GM18861 (cell line): Measurements from ENCODE around the gene TM9SF4.

Experiments
- ATAC-seq: cut with Tn5 transposase; IDR thresholded peaks from one replicate; pipeline ENCODE4 v1.9.1; 2021; ENCODE audit not compliant: unreplicated experiment

The TM9SF4 gene

DNA sequence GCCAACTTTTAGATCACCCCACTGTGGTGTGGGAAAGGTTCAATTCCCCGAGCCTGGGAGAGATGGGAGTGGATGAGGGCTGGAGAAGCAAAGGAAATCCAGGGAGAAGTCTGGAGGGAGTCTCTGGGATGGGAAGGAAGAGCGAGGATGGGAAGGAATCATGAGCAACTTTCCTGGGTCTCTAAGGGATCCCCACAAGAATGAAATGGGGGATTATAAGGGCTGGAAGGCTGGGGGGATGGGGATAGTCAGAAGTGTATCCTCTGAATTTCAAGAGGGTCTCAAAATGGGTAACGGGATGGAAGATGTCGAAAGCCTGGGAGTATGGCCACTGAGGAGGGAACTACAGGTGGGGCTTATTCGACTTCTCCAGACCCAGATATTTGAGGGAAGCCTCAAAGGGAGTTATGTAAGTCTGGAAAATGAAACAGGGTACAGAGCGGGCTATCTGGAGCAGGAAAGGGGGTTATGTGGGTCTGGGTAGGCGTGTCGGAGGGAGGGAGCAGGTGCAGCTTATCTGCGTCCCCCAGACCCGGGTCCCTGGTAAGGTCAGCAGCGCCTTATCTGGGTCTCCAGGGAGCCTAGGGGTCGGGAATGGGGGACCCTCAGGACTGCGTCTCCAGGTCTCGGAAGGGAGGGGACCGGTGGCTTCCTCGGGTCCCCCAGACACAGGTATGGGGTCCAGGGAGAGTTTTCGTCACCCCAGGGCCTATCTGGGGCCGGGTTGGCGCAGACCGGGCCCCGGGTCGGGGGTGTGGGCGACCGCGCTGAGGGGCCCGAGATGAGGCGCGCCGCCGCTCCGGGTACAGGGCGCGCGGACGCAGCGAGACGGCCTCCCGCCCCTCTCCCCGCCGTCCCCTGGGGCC, 97.5 kb downstream of the TM9SF4 start:
- no peak for ATAC-seq

DNA sequence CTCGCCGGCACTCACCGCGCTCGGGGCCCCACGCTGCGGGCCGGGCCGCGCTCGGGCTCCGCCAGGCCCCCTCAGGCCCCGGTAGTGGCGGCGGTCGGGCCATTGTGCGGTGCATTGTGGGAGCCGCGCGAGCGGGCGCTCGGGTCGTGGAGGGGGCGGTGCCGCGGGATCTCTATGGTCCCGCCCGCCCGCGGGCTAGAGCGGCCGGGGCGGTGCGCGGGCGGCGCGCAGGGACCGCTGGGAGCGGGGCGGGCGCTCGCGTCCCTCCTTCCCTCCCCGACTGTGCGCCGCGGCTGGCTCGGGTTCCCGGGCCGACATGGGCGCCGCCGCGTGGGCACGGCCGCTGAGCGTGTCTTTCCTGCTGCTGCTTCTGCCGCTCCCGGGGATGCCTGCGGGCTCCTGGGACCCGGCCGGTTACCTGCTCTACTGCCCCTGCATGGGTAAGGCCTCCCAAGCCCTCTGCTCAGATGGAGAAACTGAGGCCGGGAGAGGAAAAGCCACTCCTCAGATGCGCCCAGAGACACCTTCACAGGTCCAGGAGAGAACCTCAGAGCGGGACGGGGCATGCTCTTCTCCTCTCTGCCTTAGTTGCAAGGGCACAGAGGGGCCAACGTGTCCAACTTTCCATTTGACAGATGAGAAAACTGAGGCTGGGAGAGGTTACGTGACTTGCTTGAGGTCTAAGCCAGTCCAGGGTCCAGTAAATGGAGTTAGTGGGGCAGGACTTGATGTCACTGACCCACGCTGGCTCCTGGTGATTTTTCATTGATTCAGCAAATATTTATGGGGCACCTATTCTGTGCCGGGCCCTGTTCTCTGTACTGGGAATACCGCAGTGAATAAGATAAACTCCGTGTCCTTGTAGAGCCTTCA, 98.3 kb downstream of the TM9SF4 start, which contains the start of the genes PLAGL2 and POFUT1:
Gene PLAGL2, minus strand, starts transcription at position 118 of the 873 bp plus-strand sequence. CDS start 5,565 bp downstream, outside the sequence.
Gene POFUT1, plus strand, starts transcription at position 255 of the 873 bp plus-strand sequence. Its CDS starts 62 bp downstream, at position 317.
- peak; percentile 86 for ATAC-seq

DNA sequence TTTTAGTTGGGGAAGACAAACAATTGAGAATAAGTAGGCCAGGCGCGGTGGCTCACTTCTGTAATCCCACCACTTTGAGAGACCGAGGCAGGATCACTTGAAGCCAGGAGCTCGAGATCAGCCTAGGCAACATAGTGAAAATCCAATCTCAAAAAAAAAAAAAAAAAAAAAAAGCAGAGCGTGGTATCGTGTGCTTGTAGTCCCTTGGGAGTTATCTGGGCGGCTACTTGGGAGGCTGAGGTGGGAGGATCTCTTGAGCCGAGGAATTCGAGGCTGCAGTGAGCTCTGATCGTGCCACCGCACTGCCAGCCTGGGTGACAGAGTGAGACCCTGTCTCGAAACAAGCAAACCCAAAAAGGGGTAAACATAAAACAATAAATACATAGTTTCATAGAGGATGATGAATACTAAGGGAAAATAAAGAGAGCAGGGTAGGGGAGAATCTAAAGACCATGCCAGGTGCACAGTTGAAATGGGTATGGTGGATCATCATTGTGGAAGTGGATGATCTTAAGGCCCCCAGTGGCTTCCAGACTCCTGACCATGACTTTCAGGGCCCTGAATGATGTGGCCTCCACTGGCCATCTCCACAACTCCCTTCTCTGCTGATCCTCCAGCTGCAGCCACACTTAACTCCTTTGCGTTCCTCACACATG, 99.1 kb downstream of the TM9SF4 start:
- ATAC-seq, result no peak

DNA sequence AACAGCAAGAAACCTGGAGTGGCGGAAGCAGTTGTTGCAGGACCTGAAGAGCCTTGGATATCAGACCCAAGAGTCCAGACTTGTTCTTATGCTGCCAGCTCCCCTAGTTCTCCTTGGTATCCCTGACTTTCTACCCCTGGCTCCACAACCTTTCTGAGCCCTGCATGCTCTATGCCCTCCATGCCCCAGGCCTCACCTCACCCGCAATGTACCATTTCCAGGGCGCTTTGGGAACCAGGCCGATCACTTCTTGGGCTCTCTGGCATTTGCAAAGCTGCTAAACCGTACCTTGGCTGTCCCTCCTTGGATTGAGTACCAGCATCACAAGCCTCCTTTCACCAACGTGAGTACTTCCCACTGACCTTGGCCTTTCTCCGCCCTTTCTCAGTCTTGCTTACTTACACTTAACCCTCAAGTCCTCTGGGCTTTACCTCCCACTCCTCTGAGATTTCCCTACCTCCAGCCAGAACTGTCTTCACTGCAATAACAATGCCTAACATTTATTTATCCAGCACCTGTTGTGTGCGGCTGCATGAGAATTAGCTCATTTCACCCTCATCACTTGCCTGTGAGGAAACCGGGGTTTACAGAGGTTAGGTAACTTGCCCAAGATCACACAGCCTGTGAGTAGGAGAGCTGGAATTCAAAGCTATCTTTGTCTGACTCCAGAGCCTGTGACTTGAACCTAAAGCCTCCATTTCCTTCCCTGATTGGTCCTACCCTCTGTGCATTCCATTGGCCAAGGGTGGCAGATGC, 100.5 kb downstream of the TM9SF4 start:
- ATAC-seq, result no peak

DNA sequence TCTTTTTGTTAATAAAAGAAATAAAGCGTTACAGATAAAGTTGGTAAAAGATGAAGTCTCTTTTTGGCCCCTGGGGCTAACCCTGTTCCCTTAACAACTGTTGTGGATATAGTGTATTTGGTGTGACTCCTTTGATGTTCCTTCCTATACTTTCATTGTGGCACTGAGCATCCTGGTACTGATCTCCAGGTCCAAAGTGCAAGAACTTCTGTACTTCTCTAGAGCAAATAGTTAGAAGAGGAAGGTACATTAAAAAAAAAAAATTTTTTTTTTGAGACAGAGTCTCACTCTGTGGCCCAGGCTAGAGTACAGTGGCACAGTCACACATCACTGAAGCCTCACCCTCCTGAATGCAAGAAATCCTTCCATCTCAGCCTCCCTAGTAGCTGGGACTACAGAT, 104.4 kb downstream of the TM9SF4 start:
- ATAC-seq, result no peak

DNA sequence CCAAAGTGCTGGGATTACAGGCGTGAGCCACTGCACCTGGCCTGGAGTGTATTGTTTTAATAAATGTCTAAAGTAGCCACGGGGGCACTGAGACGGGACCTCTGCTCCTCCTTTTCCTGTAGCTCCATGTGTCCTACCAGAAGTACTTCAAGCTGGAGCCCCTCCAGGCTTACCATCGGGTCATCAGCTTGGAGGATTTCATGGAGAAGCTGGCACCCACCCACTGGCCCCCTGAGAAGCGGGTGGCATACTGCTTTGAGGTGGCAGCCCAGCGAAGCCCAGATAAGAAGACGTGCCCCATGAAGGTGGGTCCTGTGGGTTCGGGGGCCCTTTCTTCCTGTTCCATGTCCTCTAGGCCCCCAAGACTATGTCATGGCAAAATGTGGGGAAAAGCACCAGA, 105.6 kb downstream of the TM9SF4 start:
- no peak for ATAC-seq

DNA sequence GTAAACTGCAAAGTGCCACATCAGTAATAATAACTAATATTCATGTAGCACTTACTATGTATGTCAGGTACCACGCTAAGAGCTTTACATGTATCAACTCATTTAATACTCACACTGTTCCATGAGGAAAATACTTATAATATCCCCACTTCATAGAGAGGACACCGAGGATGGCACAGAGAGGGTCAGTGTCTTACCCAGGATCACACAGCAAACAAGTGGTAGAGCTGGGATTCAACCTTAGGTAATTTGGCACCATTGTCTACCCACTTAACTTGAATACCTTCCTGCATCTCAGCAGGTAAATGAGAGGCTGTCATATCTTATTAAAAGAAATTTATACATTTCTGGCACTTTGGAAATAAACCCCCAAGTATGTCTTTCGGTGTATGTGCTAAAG, 106.2 kb downstream of the TM9SF4 start:
- no peak for ATAC-seq

DNA sequence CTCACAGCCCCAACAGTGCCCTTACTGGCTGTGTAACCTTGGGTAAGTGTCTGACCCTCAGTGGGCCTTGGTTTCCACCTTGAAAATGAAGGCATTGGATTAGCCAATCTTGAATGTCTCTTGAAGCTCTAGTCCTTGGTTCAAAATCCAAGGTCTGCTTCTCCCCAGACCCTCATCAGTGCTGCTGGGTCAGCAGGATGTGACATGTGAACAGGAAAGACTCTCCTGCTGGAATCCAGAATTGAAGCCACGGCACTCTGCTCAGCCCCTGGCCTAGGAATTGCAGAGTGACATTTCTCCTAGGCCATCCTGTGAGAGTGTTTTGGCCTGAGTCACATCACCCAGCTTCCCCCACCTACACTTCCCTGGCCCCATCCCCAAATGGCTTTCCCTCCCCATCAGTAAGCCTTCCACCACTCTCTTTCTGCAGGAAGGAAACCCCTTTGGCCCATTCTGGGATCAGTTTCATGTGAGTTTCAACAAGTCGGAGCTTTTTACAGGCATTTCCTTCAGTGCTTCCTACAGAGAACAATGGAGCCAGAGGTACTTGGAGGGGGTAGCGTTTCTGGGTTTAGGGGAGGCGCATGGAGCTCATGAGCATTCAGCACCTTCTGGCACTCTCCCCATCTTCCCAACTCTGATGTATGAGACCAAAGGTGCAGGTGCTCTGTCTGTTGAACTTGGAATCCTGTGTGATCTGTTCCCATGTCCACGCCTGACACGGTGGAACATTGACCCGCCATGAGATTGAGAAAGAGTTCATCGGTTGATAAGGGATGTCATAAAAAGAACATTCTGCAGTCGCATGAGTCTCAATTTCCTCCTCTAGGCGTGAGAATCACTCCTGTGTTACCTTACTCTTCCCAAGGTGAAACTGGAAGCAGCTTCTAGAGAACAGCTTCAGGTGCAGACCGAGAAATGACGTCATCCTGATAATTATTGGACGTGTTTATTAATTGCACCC, 106.9 kb downstream of the TM9SF4 start:
- ATAC-seq, result no peak
